NT2/D1 (cell line): ENCODE measurements around the gene HNRNPM.

Source experiments
- YY1 ChIP-seq: IDR thresholded peaks from 2 replicates; pipeline ENCODE4 v1.6.1; 2011; ENCODE audit not compliant: insufficient read length, insufficient read depth
- ZNF274 ChIP-seq: IDR thresholded peaks from 2 replicates; pipeline ENCODE4 v1.6.1; 2011; ENCODE audit warnings: mild to moderate bottlenecking, low read depth, low read length

DNA sequence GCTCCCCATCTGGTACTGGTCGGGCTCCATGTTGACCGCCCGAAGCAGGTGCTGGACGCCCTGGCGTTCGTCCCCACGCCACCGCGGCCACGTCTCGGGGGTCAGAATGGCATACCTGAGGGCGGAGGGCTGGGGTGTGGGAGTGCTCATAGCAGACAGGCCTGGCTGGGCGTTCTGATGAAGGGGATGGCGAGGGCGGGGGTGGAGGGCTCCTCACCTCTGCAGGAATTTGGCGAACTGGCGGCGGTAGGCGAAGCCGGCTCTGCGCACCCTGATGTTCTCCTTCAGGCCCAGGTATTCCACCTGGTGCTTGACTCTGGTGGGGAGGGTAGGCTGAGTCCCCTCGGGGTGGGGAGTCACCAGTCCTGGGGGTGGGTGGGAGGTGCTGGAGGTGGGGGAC, 91.5 kb downstream of the HNRNPM start:
- TF ChIP-seq YY1: no peak
- TF ChIP-seq ZNF274: no peak
